DND-41 (cell line): ENCODE data around the gene YJEFN3.

Experiments
- ATAC-seq: fragments of 200-7000 bp; cut with Tn5 transposase; 3 replicates; pipeline ENCODE4 v1.9.1; 2021; ENCODE audit warnings: low read depth; ENCODE audit not compliant: insufficient read depth
- DNase-seq: peaks from one replicate; pipeline ENCODE4 v3.0.0-alpha.2; 2020
- H2AFZ ChIP-seq: 2 replicates; pipeline ENCODE4 v1.6.0; 2012; ENCODE audit warnings: low read depth, low read length
- H3K27ac ChIP-seq: 2 replicates; pipeline ENCODE4 v1.5.1; 2012; ENCODE audit warnings: low read length, inconsistent platforms
- H3K27me3 ChIP-seq: fragments of 200-600 bp; sonication (generic); 2 replicates; pipeline ENCODE4 v1.6.0; 2012; ENCODE audit warnings: low read length, mild to moderate bottlenecking, inconsistent platforms; ENCODE audit not compliant: insufficient read depth, poor library complexity
- H3K36me3 ChIP-seq: 2 replicates; pipeline ENCODE4 v1.5.1; 2012; ENCODE audit warnings: low read length, inconsistent platforms; ENCODE audit not compliant: insufficient read depth
- H3K4me1 ChIP-seq: 2 replicates; pipeline ENCODE4 v1.5.1; 2012; ENCODE audit warnings: mild to moderate bottlenecking, low read length; ENCODE audit not compliant: insufficient read depth
- H3K4me2 ChIP-seq: 2 replicates; pipeline ENCODE4 v1.6.0; 2012; ENCODE audit warnings: mild to moderate bottlenecking, moderate library complexity, low read length, inconsistent platforms; ENCODE audit not compliant: insufficient read depth
- H3K4me3 ChIP-seq, 2 experiments: fragments of 200-600 bp in 1 of 2; shearing (Covaris generic) in 1 of 2; 2 replicates each; pipeline ENCODE4 v1.5.1; 2012 to 2016; ENCODE audit warnings: inconsistent platforms in 2 of 2, low read length in 2 of 2, mild to moderate bottlenecking in 2 of 2, low read depth in 1 of 2, moderate library complexity in 1 of 2
- H3K79me2 ChIP-seq: 2 replicates; pipeline ENCODE4 v1.6.0; 2012; ENCODE audit warnings: low read length, inconsistent platforms; ENCODE audit not compliant: insufficient read depth
- H3K9ac ChIP-seq: 2 replicates; pipeline ENCODE4 v1.6.0; 2012; ENCODE audit warnings: low read depth, mild to moderate bottlenecking, inconsistent platforms, low read length, moderate library complexity
- H3K9me3 ChIP-seq: 2 replicates; pipeline ENCODE4 v1.5.1; 2012; ENCODE audit warnings: low read length, moderate library complexity, mild to moderate bottlenecking, inconsistent platforms; ENCODE audit not compliant: insufficient read depth, severe bottlenecking
- H4K20me1 ChIP-seq: 2 replicates; pipeline ENCODE4 v1.6.0; 2012; ENCODE audit warnings: low read length; ENCODE audit not compliant: insufficient read depth
- EZH2 ChIP-seq: IDR thresholded peaks from 3 replicates; pipeline ENCODE4 v1.6.1; 2012; ENCODE audit warnings: borderline replicate concordance, low read depth, mild to moderate bottlenecking, moderate library complexity, low read length, inconsistent platforms; ENCODE audit not compliant: severe bottlenecking
- TF ChIP-seq, protein P1 (sequence below): IDR thresholded peaks from 2 replicates; pipeline ENCODE4 v1.5.1; 2012; ENCODE audit warnings: borderline replicate concordance, low read length, moderate library complexity, mild to moderate bottlenecking; ENCODE audit not compliant: poor library complexity, severe bottlenecking; ENCODE audit errors: extremely low read depth

Gene YJEFN3

GRCh38 chr19:19563348-19563848 is 34.7 kb downstream of the YJEFN3 start:
- Histone ChIP-seq H2AFZ (no peak overlapping the region), H3K4me1 (no peaks in the 10 kb centered on the region), H3K4me2 (no peak overlapping the region), H3K27me3 (no peaks in the 10 kb centered on the region), H3K4me3 (no peak overlapping the region), H4K20me1 (no peaks in the 10 kb centered on the region), H3K9me3 (no peaks in the 10 kb centered on the region), H3K27ac (no peak overlapping the region), H3K9ac (no peak overlapping the region), H3K79me2 (no peaks in the 10 kb centered on the region), H3K36me3 (peaks cover 20% of the 10 kb centered on the region)
- TF ChIP-seq, protein P1, sequence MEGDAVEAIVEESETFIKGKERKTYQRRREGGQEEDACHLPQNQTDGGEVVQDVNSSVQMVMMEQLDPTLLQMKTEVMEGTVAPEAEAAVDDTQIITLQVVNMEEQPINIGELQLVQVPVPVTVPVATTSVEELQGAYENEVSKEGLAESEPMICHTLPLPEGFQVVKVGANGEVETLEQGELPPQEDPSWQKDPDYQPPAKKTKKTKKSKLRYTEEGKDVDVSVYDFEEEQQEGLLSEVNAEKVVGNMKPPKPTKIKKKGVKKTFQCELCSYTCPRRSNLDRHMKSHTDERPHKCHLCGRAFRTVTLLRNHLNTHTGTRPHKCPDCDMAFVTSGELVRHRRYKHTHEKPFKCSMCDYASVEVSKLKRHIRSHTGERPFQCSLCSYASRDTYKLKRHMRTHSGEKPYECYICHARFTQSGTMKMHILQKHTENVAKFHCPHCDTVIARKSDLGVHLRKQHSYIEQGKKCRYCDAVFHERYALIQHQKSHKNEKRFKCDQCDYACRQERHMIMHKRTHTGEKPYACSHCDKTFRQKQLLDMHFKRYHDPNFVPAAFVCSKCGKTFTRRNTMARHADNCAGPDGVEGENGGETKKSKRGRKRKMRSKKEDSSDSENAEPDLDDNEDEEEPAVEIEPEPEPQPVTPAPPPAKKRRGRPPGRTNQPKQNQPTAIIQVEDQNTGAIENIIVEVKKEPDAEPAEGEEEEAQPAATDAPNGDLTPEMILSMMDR = no peak
- no peak for DNase-seq
- ATAC-seq = no peak

- Histone ChIP-seq H3K27ac (no peak overlapping the region), H3K4me1 (no peaks in the 10 kb centered on the region), H4K20me1 (no peaks in the 10 kb centered on the region), H2AFZ (no peak overlapping the region), H3K4me2 (no peak overlapping the region), H3K27me3 (no peaks in the 10 kb centered on the region), H3K9me3 (no peaks in the 10 kb centered on the region), H3K36me3 (peaks cover 41% of the 10 kb centered on the region), H3K4me3 (no peak overlapping the region), H3K9ac (no peak overlapping the region), H3K79me2 (no peaks in the 10 kb centered on the region)
- TF ChIP-seq EZH2 = no peak
- TF ChIP-seq, protein P1 = no peak
- DNase-seq = no peak
- no peak for ATAC-seq
Observed at GRCh38 chr19:19566306-19566705, 37.6 kb downstream of the YJEFN3 start.

GRCh38 chr19:19567391-19567790 is 38.7 kb downstream of the YJEFN3 start:
- no peak overlapping the region for H3K4me2 ChIP-seq
- H3K9ac ChIP-seq = no peak overlapping the region
- H3K4me1 ChIP-seq = no peaks in the 10 kb centered on the region
- H3K79me2 ChIP-seq = no peaks in the 10 kb centered on the region
- DNase-seq = no peak
- no peak overlapping the region for H3K27ac ChIP-seq
- peaks cover 41% of the 10 kb centered on the region for H3K36me3 ChIP-seq
- ATAC-seq = no peak
- no peak overlapping the region for H2AFZ ChIP-seq
- no peak overlapping the region for H3K4me3 ChIP-seq
- no peaks in the 10 kb centered on the region for H3K9me3 ChIP-seq
- TF ChIP-seq, protein P1 = no peak
- TF ChIP-seq EZH2 = no peak
- no peaks in the 10 kb centered on the region for H4K20me1 ChIP-seq
- H3K27me3 ChIP-seq = no peaks in the 10 kb centered on the region
